ENCODE measurements around the gene SST.

DNA sequence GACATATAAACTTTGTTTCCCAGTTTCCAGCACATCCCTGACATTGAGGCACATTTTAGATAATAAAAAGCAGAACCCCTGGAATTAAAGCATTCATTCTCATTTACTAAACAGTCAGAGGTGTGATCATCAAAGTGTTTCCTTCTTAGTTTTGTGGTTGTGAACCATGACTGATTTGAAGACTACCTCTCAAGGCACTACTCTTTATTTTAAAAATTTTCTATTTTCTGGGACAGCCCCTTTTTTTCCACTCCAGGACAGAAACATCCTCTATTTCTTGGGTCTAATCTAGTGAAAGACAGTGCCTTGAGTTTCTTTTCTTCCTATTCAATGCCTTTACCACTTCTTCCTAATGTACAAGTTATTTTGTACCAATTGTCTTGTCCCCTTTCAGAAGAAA, 5.2 kb downstream of the SST start:
- TF ChIP-seq, protein P1, sequence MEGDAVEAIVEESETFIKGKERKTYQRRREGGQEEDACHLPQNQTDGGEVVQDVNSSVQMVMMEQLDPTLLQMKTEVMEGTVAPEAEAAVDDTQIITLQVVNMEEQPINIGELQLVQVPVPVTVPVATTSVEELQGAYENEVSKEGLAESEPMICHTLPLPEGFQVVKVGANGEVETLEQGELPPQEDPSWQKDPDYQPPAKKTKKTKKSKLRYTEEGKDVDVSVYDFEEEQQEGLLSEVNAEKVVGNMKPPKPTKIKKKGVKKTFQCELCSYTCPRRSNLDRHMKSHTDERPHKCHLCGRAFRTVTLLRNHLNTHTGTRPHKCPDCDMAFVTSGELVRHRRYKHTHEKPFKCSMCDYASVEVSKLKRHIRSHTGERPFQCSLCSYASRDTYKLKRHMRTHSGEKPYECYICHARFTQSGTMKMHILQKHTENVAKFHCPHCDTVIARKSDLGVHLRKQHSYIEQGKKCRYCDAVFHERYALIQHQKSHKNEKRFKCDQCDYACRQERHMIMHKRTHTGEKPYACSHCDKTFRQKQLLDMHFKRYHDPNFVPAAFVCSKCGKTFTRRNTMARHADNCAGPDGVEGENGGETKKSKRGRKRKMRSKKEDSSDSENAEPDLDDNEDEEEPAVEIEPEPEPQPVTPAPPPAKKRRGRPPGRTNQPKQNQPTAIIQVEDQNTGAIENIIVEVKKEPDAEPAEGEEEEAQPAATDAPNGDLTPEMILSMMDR (conservative IDR thresholded peaks at IDR 0.05 in 1 of 2, IDR thresholded peaks at IDR 0.05 in 1 of 2; ENCODE audit: extremely low read depth in 1 of 2, insufficient read depth in 1 of 2, low read depth in 1 of 2, low read length in 2 of 2): no peak
- no peak for TF ChIP-seq EZH2 (IDR thresholded peaks at IDR 0.05; ENCODE audit: borderline replicate concordance, low read length)
